HG02981 (cell line): Measurements from ENCODE around the gene PIK3R2.
"Not testable (repeated sequence)": the region's sequence is repeated elsewhere in the genome, so short reads cannot be mapped to it uniquely, and the experiment has no call there.

Experiments
- ATAC-seq: cut with Tn5 transposase; IDR thresholded peaks from one replicate; pipeline ENCODE4 v1.9.1; 2021; ENCODE audit warnings: mild to moderate bottlenecking, moderate library complexity; ENCODE audit not compliant: unreplicated experiment

Gene PIK3R2

DNA sequence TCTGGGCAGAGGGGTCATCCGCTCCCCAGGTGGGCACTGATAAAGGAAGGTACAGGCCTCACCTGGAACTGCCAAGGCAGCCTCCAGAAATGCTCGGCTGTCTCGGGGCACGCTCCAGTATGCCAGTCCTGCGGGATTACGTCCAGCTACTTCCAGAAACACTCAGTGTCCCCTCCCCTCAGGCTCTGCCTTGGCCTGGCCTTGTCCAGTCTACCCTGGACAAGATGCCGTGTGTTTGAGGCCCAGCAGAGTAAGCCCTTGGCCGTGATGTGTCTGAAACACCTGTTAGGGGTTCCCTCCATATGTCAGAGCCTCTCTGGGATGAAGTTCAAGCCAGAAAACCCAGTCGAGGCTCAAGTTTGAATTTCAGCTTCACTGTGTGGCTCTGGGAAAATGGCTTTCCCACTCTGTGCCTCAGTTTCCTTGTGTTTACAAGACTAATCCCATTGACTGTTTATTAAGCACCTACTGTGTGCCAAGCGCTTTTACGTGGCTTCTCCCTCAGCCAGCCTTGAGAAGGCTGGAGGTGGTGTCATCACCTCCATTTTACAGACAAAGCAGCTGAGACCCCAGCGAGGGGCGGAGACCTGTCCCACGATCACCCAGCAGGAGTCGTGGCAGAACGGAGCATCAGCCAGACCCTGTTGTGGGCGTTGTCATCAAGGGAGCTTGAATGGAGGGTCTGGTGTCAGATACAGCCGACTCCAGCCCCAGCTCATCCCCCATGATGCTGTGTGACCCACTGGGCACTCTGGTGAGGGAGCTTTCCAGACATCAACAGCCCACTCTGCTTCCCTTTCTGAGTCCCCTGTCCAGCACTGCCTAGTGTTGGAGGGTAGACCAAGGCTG is 2.0 kb upstream of the PIK3R2 start:
- no peak for ATAC-seq

DNA sequence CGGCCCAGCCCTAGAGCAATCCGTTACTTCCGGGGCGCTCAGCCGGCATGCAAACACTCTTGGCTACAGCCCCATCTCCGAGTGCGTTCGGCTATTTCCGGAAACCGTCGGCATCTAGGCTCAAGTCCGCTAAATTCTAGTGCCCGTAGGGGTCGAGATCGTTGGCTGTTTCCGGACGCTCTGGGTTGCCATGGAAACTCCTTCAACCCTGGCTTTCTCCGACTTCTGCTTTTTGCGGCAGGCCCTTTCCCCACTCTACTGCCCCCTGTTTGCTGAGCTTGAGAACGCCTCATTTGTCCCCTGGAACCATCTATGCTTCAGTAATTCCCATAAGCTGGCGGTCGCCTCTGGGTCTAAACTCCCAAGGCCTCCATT is 534 bp upstream of the PIK3R2 start:
- peak; percentile 65 for ATAC-seq

DNA sequence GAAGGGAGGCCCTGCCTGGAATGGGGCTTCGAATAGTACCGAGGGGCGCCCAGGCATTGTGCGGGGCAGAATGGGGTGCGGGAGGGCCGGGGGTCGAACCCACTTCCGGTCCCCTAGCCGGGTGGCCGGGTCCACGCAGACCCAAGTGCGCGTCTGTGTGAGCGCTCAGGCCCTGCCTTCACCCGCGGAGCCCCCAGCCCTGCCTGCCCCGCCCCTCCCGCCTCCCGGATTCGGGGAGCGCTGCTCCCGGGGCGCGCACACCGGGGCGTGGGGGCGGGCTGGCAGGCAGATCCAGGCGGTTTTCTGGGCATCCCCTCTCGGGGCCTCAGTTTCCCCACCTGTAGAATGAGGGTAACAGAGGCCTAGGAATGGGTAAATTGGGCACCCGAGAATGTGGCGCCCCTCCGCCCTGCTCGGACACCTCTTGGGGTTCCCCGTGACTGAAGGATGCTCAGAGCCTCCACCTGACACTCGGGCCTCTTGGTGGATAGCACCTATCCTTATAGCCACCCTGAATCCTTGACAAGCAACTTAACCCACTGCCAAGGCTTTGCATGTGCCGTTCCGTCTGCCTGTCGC is 682 bp downstream of the PIK3R2 start:
- no peak for ATAC-seq

DNA sequence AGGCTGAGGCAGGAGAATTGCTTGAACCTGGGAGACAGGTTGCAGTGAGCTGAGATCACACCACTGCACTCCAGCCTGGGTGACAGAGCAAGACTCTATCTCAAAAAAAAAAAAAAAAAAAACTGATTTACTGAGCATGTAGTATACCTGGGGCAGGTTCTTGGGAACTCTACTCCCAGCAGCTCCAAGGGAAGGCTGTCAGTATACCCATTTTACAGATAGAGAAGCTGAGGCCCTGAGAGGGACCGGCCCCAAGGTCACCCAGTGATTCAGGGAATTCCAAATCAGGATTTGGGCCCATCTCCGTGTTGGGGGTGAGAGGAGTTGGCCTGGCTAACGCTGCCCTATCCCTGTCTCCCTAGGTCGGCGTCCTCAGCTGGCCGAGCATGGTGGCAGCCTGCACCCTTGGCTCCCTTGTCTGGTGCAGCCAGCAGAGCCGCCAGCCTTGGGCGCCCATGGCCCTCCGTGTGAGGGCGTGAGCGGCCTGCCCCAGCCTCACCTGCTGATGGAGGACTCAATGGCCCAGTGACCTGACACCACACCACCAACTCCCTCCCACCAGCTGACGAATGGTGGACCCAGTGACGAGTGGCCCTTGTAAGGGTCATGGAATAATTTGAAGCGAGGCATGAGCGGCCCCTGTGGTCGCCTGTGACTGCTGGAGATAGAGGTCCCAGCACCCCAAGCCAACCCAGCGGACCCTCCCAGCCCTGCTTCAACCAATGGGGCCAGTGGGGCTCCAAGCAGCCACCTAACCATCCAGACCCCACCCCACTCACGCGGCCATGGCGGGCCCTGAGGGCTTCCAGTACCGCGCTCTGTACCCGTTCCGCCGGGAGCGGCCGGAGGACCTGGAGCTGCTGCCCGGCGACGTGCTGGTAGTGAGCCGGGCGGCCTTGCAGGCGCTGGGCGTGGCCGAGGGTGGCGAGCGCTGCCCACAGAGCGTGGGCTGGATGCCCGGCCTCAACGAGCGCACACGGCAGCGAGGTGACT is 2.4 kb downstream of the PIK3R2 start:
- no peak for ATAC-seq

DNA sequence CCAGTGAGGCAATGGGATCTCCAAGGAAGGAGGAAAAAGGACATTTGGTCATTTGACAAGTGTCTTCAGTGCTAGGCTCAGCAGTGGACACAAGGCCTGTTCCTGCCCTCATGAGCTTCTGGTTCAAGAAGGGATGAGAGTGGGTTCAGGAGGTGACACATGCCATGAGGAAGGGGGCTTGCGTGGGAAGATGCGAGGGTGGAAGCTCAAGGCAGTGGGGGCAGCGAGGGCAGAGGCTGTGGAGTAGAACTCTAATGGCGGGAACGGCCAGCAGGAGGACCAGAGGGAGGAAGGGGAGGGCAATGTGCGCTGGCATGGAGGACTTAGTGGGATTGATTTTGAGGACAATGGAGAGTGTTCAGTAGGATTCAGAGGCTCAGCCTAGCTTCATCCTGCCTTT is 3.3 kb downstream of the PIK3R2 start:
- ATAC-seq = no peak

DNA sequence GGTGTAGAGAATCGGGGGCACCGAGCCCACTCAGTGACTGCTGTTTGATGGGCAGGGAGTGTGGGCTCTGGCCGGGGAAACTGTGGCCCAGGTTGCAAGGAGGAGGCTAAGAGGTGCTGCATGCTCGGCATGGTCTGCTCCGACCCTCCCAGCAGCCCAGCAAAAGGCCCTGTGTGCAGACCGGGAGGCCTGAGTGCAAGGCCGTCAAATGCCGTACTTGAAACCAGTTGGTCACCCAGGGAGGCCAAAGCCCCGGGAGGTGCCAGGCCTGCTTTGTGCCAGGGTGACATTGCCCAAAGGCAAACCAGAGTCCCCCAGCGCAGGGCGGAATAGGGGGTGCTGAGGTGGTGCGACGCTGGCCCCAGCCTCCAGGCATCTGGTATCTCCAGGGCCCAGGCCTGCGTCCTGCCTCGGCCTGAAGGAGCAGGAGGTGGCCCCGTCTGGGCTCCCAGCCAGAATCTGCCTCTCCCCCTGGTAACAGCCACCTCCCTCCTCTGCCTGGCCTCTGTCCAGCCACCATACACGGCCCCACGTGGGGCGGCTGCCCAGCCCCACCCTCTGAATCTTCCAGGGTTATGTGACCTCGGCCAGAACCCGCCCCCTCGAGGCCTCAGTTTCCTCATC is 4.0 kb downstream of the PIK3R2 start:
- no peak for ATAC-seq

DNA sequence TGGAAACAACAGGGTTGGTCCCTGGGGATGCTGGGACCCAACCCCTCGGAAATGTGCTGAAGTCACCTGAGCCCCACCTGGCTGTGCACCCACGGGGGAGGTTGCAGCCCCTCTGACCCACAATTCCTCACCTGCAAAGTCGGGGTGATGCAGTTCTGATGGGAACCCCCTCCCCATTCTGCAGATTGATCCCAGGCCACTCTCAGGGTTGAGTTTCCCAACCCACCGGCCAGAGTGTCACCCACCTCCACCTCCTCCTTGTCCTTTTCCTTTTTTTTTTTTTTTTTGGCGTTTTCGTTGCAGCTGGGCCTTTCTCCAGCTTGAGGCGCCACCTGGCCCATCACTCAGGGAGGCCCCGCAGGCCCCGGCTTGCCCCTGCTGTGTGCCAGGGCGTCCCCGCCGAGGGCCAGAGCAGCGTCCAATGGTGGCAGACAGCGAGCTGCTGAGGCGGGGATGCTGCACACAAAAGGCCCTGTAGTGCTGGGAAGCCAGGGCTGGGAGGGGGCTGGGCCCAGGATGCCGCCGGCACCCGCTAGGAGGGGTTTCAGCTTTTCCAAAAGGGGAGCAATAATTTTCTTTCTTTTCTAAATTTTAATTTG is 4.6 kb downstream of the PIK3R2 start:
- ATAC-seq = no peak

- ATAC-seq = no peak
Measured at GRCh38 chr19:18158467-18158866, 5.5 kb downstream of the PIK3R2 start.

DNA sequence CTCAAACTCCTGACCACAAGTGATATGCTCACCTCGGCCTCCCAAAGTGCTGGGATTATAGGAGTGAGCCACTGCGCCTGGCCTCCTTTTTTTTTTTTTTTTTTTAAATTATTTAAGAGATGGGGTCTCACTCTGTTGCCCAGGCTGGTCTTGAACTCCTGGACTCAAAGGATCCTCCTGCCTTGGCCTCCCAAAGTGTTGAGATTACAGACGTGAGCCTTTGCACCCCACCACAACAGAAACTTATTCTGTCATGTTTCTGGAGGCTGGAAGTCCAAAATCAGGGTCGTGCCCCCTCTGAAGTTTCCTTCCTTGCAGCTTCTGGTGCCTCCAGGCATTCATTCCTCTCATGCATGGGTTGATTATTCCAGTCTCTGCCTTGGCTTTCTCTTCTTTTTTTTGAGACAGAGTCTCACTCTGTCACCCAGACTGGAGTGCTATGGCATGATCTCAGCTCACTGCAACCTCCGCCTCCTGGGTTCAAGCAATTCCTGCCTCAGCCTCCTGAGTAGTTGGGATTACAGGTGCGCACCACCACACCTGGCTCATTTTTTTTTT is 6.2 kb downstream of the PIK3R2 start:
- ATAC-seq = not testable (repeated sequence)

DNA sequence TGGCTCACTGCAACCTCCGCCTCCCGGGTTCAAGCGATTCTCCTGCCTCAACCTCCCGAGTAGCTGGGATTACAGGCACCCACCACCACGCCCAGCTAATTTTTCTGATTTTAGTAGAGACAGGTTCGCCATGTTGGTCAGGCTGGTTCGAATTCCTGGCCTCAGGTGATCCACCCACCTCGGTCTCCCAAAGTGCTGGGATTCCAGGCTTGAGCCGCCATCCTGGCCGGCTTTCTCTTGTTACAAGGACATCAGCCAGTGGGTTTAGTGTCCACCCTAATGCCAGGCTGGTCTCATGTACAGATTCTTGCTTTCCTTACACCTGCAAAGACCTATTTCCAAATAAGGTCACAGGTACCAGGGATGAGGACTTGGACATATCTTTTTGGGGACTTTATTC is 6.8 kb downstream of the PIK3R2 start:
- ATAC-seq = no peak

GRCh38 chr19:18160493-18160970 is 7.6 kb downstream of the PIK3R2 start:
- no peak for ATAC-seq

DNA sequence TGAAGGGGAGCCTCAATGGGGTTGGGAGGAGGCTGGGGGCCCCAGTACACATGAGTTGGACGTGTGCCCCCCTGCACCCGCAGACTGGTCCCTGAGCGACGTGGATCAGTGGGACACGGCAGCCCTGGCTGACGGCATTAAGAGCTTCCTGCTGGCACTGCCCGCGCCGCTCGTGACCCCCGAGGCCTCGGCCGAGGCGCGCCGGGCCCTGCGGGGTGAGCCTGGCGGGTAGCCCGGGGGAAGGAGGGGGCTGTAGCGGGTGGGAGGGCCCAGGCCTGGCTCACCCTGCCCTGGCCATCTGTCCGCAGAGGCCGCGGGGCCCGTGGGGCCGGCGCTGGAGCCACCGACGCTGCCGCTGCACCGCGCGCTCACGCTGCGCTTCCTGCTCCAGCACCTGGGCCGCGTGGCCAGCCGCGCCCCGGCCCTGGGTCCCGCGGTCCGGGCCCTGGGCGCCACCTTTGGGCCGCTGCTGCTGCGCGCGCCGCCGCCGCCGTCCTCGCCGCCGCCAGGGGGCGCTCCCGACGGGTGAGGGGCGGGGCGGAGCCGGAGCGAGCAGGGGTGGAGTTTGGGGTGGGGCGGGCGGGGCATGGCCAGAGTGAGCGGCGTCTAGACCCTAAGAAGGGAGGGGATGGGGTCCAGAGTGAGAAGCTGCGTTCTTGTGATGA is 8.1 kb downstream of the PIK3R2 start:
- peak; percentile 64 for ATAC-seq

DNA sequence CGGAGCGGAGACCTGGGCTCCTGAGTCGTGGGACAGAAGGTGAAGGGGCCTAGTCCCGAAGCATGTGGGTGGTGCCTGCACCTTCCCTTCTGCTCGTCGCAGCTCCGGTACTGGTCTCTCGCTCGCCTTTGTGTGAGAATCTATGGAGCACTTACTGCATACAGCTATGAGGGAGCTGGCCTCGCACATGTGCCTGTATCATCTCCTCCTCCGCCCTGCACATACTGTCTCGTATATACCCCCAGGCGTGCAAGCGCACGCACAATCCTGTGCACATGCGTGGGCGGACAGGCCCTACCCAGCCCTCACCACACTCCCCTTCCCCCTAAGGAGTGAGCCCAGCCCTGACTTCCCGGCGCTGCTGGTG is 8.7 kb downstream of the PIK3R2 start:
- ATAC-seq = no peak

- no peak for ATAC-seq
Measured at GRCh38 chr19:18164072-18164471, 11.1 kb downstream of the PIK3R2 start.

DNA sequence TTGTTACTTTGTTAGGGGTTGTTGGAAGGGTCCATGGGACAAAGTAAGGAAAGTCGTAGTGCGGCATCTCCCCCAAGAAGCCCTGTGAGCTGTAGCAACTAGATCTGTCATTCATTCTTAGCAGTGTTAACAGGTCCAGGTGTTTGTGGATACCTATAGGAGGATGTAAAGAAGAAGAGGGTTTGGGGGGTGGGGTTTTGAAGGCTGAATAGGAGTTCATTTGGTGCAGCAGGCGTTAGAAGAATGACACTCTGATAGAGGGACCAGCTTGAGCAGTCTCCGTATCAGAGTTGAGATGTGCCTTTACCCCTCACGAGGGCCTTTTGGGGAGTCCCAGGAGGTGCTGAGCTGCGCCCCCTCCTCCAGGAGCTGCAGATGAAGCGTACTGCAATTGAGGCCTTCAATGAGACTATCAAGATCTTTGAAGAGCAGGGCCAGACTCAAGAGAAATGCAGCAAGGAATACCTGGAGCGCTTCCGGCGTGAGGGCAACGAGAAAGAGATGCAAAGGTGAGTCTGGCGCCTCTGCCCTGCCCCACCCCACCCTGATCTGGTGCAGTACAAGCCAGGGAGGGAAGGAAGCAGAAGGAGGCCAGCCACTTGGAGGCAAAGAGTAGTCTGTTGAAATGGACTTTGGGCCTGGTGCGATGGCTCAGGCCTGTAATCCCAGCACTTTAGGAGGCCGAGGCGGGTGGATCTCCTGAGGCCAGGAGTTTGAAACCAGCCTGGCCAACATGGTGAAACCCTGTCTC is 13.0 kb downstream of the PIK3R2 start:
- no peak for ATAC-seq

DNA sequence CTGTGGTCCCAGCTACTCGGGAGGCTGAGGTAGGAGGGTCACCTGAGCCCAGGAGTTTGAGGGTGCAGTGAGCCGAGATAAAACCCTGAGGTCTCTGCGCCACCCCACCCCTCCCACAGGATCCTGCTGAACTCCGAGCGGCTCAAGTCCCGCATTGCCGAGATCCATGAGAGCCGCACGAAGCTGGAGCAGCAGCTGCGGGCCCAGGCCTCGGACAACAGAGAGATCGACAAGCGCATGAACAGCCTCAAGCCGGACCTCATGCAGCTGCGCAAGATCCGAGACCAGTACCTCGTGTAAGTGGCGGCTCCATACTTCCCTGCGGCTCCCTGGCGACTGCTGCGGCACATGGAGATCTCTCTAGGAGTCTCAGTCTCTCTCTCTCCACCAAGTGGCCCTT is 14.0 kb downstream of the PIK3R2 start:
- no peak for ATAC-seq

DNA sequence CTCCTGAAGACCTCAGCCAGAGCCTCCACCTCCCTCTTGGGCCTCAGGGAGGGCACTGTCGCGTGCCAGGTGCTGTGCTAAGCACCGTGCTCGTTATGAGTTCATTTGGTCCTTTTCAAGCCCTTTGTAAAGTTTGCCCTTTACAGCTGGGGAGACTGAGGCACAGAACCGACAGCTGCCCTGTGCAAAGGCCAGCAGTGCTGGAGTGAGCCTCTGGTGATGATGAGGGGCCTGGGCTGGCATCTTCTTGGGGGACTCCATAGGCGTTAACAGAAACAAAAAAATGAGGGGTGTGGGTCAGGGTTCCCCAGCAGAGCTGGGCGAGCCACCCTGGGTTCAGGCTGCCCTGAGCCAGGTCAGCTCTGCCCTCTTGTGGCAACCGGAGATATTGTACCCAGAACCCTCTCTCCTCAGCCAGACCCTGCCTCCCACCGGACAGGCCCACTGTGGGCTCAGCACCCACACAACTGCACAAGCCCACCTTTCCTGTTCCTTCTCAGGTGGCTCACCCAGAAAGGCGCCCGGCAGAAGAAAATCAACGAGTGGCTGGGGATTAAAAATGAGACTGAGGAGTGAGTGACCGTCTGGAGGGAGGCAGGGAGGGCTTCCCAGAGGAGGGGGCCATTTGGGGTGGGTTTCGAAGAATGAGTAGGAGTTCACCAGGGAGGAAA is 15.1 kb downstream of the PIK3R2 start:
- ATAC-seq = no peak

DNA sequence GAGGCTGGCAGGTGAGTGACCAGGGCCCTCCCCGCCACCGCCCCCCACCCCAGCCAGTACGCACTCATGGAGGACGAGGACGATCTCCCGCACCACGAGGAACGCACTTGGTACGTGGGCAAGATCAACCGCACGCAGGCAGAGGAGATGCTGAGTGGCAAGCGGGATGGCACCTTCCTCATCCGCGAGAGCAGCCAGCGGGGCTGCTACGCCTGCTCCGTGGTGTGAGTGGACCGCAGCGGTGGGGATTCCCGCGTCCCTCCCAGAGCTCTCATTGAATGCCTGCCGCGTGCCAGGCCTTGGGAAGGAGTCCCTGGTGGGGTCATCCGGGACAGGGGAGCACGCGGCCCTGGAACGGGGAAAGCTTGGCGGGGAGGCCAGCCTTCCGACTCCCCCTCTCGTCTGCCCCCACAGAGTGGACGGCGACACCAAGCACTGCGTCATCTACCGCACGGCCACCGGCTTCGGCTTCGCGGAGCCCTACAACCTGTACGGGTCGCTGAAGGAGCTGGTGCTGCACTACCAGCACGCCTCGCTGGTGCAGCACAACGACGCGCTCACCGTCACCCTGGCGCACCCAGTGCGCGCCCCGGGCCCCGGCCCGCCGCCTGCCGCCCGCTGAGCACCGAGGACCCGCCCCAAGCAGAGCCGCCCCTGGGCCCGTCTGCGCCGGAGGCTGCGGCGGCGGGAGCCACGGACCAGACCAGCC is 15.9 kb downstream of the PIK3R2 start:
- ATAC-seq = no peak
